Neuron (in vitro differentiated cells): ENCODE data around the gene CST8.

ENCODE experiments used
- H2AFZ ChIP-seq: one replicate; pipeline ENCODE4 v1.6.1; 2013; ENCODE audit warnings: low read depth, mild to moderate bottlenecking, inconsistent platforms, low read length, moderate library complexity
- H3K27me3 ChIP-seq: one replicate; pipeline ENCODE4 v1.6.1; 2013; ENCODE audit warnings: low read length; ENCODE audit not compliant: insufficient read depth
- H3K36me3 ChIP-seq: one replicate; pipeline ENCODE4 v1.6.1; 2013; ENCODE audit warnings: low read length; ENCODE audit not compliant: insufficient read depth
- H3K4me1 ChIP-seq: one replicate; pipeline ENCODE4 v1.6.1; 2013; ENCODE audit warnings: low read length; ENCODE audit not compliant: insufficient read depth
- H3K4me3 ChIP-seq: 2 replicates; pipeline ENCODE4 v1.5.1; 2013; ENCODE audit warnings: mild to moderate bottlenecking, low read length, moderate library complexity
- H3K9me3 ChIP-seq: one replicate; pipeline ENCODE4 v1.6.1; 2013; ENCODE audit warnings: low read length

CST8 gene

GRCh38 chr20:23537030-23537429, 46.1 kb downstream of the CST8 start:
- no peak overlapping the region for H2AFZ ChIP-seq
- no peak overlapping the region for H3K4me3 ChIP-seq
- peaks cover 7% of the 10 kb centered on the region for H3K4me1 ChIP-seq
- H3K27me3 ChIP-seq, result no peaks in the 10 kb centered on the region
- H3K9me3 ChIP-seq, result no peaks in the 10 kb centered on the region
- H3K36me3 ChIP-seq, result no peaks in the 10 kb centered on the region

DNA sequence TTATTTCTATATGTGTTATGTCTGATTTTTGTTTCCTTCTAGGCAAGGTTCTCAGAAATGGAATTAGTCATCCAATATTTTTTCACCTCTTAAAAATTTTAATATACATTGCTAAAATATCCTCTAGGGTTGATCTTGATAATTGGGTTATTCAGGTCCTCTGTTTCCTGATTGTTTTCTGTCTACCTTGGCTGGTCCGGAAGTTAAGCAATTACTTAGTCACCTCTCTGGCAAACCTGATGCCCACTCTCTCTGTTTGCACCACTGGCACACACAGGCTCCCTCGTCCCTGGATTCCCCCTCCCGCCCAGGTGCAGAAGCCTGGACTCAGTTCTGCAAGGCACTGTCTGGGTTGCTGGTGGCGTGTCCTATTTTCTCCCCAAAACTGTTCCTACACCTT, 49.7 kb downstream of the CST8 start:
- H3K4me1 ChIP-seq, result no peaks in the 10 kb centered on the region
- H3K4me3 ChIP-seq, result no peak overlapping the region
- no peak overlapping the region for H2AFZ ChIP-seq
- H3K27me3 ChIP-seq, result no peaks in the 10 kb centered on the region
- H3K36me3 ChIP-seq, result no peaks in the 10 kb centered on the region
- no peaks in the 10 kb centered on the region for H3K9me3 ChIP-seq

DNA sequence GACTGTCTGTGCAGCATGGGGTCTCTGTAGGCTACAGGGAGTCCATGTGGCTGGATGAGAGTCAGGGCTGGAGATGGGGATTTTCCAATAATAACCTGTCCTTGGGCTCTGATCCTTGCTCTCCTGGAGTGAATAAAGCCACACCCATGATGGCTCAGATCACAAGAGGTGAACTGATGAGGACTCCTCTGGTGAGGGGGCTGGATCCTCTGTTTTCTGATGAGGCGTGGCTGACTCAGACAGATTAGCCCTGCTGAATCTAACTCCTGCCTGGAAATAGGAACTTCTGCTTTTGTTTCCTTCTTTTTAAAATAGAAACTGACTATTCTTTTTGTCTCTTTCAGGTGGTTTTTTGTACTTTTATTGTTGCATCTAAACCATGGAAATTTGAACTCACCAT, 50.4 kb downstream of the CST8 start:
- Histone ChIP-seq H3K27me3 (no peaks in the 10 kb centered on the region), H3K36me3 (no peaks in the 10 kb centered on the region), H2AFZ (no peak overlapping the region), H3K9me3 (no peaks in the 10 kb centered on the region), H3K4me1 (no peaks in the 10 kb centered on the region), H3K4me3 (no peak overlapping the region)

DNA sequence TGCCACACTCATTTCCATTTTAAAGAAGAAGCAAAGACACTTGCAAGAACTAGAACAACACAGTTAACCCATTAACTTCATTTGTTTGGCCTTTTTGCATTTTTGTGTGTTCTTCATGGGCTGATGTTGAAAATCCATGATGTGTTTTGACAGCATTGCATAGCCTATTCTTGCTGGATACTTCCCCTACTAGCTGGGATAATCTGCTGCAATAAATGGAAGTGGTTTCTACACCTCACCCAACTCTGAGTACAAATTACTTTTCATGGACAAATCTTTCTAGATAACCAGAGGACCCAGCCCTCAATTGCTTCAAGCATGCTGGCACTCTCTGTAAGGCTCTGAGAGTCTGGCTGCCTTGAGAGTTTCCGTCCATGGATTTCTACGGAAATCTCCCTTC, 50.9 kb downstream of the CST8 start:
- Histone ChIP-seq H3K27me3 (no peaks in the 10 kb centered on the region), H3K36me3 (no peaks in the 10 kb centered on the region), H3K4me3 (no peak overlapping the region), H3K9me3 (no peaks in the 10 kb centered on the region), H3K4me1 (no peaks in the 10 kb centered on the region), H2AFZ (no peak overlapping the region)

DNA sequence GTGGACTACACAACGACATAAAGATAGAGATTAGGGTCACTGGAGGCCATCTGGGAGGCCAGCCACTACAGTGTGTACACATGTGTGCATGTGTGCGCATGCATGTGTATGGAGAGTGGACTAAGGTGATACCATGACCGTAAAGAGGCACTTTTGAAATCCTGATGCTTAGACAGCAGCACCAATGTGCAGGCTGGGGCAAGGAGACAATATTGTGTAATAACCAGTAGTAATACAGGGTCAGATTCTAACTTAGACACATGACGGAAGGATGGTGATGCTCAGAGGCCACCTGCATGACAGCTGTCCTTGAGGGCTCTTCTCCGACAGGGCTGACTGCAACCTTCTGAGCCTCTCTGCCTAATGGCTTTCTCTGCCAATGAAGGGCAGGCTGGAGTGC, 51.9 kb downstream of the CST8 start:
- H3K4me3 ChIP-seq, result no peak overlapping the region
- no peaks in the 10 kb centered on the region for H3K36me3 ChIP-seq
- H3K4me1 ChIP-seq, result no peaks in the 10 kb centered on the region
- H3K27me3 ChIP-seq, result peaks cover 2% of the 10 kb centered on the region
- no peak overlapping the region for H2AFZ ChIP-seq
- no peaks in the 10 kb centered on the region for H3K9me3 ChIP-seq

GRCh38 chr20:23544133-23544532, 53.2 kb downstream of the CST8 start:
- Histone ChIP-seq H3K4me1 (no peaks in the 10 kb centered on the region), H2AFZ (no peak overlapping the region), H3K27me3 (peaks cover 3% of the 10 kb centered on the region), H3K4me3 (no peak overlapping the region), H3K9me3 (no peaks in the 10 kb centered on the region), H3K36me3 (no peaks in the 10 kb centered on the region)
